Activated naive CD4-positive, alpha-beta T cell treated with anti-CD3 and anti-CD28 coated beads, Interleukin-2, amount 10 ng/mL, durations not matched to agents 7 days and 5 days (primary cell): ENCODE results near the gene ZNF616.

ENCODE experiments used
- CTCF ChIA-PET: fragments of 350-600 bp; sonication (Branson Sonifier 250); formaldehyde crosslinking; loops from one replicate; lab custom pipeline; 2021; ENCODE audit warnings: antibody characterized with exemption; lab: Charles Lee
- DNase-seq: peaks from one replicate; pipeline ENCODE4 v3.0.0-alpha.2; 2020
- H3K27ac Mint-ChIP-seq: one replicate; pipeline ENCODE4 v1.8.0; 2021; ENCODE audit warnings: mild to moderate bottlenecking, moderate library complexity, mixed read lengths
- H3K27me3 Mint-ChIP-seq: one replicate; pipeline ENCODE4 v1.8.0; 2021; ENCODE audit warnings: mild to moderate bottlenecking, mixed read lengths
- H3K36me3 Mint-ChIP-seq: one replicate; pipeline ENCODE4 v1.8.0; 2021; ENCODE audit warnings: mixed read lengths
- H3K4me1 Mint-ChIP-seq: one replicate; pipeline ENCODE4 v1.8.0; 2021; ENCODE audit warnings: mixed read lengths
- H3K4me3 Mint-ChIP-seq: one replicate; pipeline ENCODE4 v1.8.0; 2021; ENCODE audit warnings: mild to moderate bottlenecking, moderate library complexity, mixed read lengths
- H3K9me3 Mint-ChIP-seq: one replicate; pipeline ENCODE4 v1.8.0; 2021; ENCODE audit warnings: mixed read lengths

Gene ZNF616

DNA sequence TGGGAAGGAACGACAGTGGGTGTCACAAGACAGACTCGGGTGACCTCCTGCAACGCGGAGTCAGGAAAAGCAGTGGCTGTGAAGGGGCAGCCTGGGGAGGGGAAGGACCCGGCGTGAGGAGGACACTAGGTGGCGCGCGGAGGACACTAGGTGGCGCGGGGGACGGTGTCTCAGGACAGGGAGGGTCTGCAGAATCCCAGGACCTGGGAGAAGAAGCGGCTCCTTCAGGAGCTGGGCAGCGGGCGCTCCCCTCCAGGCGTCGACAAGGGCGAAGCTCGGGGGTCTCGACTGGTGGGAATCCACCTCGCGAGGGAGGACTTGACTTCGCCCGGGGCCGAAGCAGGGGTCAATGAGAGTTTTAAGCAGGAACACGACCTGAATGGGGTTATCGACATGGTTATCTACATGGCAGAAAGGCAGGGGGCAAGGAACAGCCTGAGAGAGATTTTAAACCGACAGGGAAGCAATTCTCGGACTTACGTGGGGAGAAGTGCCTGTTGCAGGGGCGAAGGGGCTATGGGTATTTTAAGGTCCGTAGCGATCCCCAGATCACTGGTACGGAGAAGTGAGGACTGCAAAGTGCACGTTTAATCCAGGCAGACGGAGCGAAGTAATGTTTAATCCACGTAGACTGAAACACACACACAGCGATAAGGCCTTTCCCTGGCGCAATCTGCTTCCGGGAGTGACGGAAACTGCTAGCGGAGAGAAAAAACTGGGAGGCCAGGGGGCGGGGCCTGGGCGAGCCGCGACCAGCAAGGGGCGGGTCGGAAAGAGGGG is at the start of gene ZNF616:
ZNF616 (minus strand) TSS at position 687 of the 780 bp plus-strand sequence. CDS start 9,426 bp downstream, outside the sequence.
- peak; percentile 98 for DNase-seq
- peaks cover 56% of the 10 kb centered on the region for H3K36me3 Mint-ChIP-seq
- H3K27ac Mint-ChIP-seq, result peak within 1 kb of the TSS; percentile 89
- H3K4me3 Mint-ChIP-seq, result peak within 1 kb of the TSS; percentile 91
- H3K4me1 Mint-ChIP-seq, result peaks cover 29% of the 10 kb centered on the region
- H3K27me3 Mint-ChIP-seq, result no peaks in the 10 kb centered on the region
- H3K9me3 Mint-ChIP-seq, result peaks cover 47% of the 10 kb centered on the region
- CTCF ChIA-PET, result interaction anchor here (1.1 to 2.3 kb wide), 3 partner anchors 50 to 98 kb away, joined by 3 to 16 read pairs (median 3); partner anchors contain the start of gene PPP2R1A

GRCh38 chr19:52188822-52189734 is 49.3 kb upstream of the ZNF616 start:
- H3K4me3 Mint-ChIP-seq, result peak overlapping the region; percentile 92
- H3K27ac Mint-ChIP-seq, result peak overlapping the region; percentile 98
- no peak for DNase-seq
- H3K4me1 Mint-ChIP-seq, result peaks cover 30% of the 10 kb centered on the region
- H3K36me3 Mint-ChIP-seq, result peaks cover 21% of the 10 kb centered on the region
- H3K9me3 Mint-ChIP-seq, result peaks cover 1% of the 10 kb centered on the region
- CTCF ChIA-PET, result interaction anchor here (1.1 to 1.3 kb wide), 4 partner anchors 10 to 49 kb away, joined by 3 read pairs; partner anchors contain the start of genes ZNF616 and ZNF836
- no peaks in the 10 kb centered on the region for H3K27me3 Mint-ChIP-seq

- H3K9me3 Mint-ChIP-seq, result no peaks in the 10 kb centered on the region
Observed at GRCh38 chr19:52187407-52187806, 47.7 kb upstream of the ZNF616 start.

GRCh38 chr19:52176574-52176973 is 36.8 kb upstream of the ZNF616 start:
- H3K9me3 Mint-ChIP-seq, result peaks cover 26% of the 10 kb centered on the region
- H3K4me3 Mint-ChIP-seq, result no peak overlapping the region
- peaks cover 10% of the 10 kb centered on the region for H3K4me1 Mint-ChIP-seq
- H3K36me3 Mint-ChIP-seq, result peaks cover 4% of the 10 kb centered on the region
- CTCF ChIA-PET, result no interaction called here
- no peak for DNase-seq
- no peaks in the 10 kb centered on the region for H3K27me3 Mint-ChIP-seq
- H3K27ac Mint-ChIP-seq, result no peak overlapping the region

More at GRCh38 chr19:52187407-52187806, 47.7 kb upstream of the ZNF616 start:
- DNase-seq, result no peak
- CTCF ChIA-PET, result no interaction called here
- Mint-ChIP-seq H3K4me3 (no peak overlapping the region), H3K27me3 (no peaks in the 10 kb centered on the region), H3K27ac (no peak overlapping the region), H3K4me1 (peaks cover 21% of the 10 kb centered on the region), H3K36me3 (peaks cover 9% of the 10 kb centered on the region)

DNA sequence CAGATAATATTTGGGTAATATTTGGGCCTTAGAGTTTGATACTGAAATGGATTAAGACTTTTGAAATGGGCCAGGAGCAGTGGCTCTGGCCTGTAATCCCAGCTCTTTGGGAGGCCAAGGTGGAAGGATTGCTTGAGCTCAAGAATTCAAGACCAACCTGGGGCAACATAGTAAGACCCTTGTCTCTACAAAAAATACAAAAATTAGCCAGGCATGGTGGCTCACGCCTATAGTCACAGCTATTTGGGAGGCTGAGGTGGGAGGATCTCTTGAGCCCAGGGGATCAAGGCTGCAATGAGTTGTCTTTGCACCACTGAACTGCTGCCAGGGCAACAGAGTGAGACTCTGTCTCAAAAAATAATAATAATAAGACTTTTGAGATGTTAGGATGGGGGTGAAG is 32.6 kb upstream of the ZNF616 start:
- peaks cover 37% of the 10 kb centered on the region for H3K36me3 Mint-ChIP-seq
- peaks cover 37% of the 10 kb centered on the region for H3K9me3 Mint-ChIP-seq
- peak overlapping the region; percentile 81 for H3K4me3 Mint-ChIP-seq
- DNase-seq, result no peak
- no peaks in the 10 kb centered on the region for H3K27me3 Mint-ChIP-seq
- peak overlapping the region; percentile 92 for H3K27ac Mint-ChIP-seq
- H3K4me1 Mint-ChIP-seq, result peaks cover 36% of the 10 kb centered on the region
- CTCF ChIA-PET, result interaction anchor here (0.8 kb wide), 1 partner anchor 17 kb away, joined by 3 read pairs; no protein-coding TSS in a partner anchor

DNA sequence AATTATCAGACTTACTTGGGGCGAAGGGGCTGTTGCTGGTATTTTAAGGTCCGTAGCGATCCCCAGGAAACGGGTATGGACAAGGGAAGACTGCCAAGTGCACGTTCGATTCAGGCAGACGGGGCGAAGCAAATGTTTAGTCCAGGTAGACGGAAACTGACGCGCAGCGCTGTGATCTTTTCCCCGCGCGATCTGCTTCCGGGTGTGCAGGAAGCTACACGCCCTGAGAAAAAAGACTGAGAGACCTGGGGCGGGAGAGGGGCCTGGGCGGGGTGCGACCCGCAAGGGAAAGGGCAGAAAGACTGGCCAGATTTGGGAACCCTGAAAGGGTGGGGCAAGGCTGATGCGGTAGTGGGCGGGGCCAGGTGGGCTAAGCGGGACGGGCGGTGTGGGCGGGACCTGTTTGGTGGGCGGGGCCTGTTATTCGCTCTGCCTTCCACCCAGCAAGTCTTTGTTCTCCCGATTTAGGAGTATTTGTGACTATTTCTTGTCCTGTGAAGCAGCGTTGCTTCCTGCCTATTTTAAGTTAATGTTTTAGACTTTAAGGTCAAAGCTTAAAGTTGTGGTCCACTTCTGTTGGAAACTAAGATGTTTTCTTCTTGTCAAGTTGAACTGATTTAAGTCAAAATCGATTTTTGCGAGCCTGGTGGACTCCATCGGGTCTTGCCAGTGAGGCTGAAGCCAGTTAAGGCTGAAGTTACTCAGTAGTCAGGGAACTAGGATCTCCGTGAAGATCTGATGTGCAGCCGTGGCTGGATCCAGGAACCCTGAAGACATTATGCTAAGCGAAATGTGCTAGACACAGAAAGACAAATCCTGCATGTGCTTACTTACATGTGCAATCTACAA is 31.8 kb upstream of the ZNF616 start, which contains the start of gene ZNF836:
ZNF836 (minus strand) TSS at position 301 of the 849 bp plus-strand sequence. CDS start 3,549 bp downstream, outside the sequence.
- Mint-ChIP-seq H3K4me1 (peaks cover 36% of the 10 kb centered on the region), H3K4me3 (peak within 1 kb of the TSS; percentile 81), H3K27ac (peak within 1 kb of the TSS; percentile 92), H3K9me3 (peaks cover 32% of the 10 kb centered on the region), H3K36me3 (peaks cover 43% of the 10 kb centered on the region), H3K27me3 (no peaks in the 10 kb centered on the region)
- CTCF ChIA-PET, result interaction anchor here (0.7 kb wide), 1 partner anchor 18 kb away, joined by 3 read pairs; the partner anchor contains the start of gene PPP2R1A
- peak; percentile 96 for DNase-seq

GRCh38 chr19:52170863-52171320 is 31.2 kb upstream of the ZNF616 start:
- Mint-ChIP-seq H3K36me3 (peaks cover 45% of the 10 kb centered on the region), H3K4me1 (peaks cover 36% of the 10 kb centered on the region), H3K27me3 (no peaks in the 10 kb centered on the region), H3K4me3 (peak overlapping the region; percentile 81), H3K27ac (peak overlapping the region; percentile 92), H3K9me3 (peaks cover 28% of the 10 kb centered on the region)
- DNase-seq, result peak; percentile 24
- CTCF ChIA-PET, result no interaction called here

GRCh38 chr19:52170304-52170703 is 30.6 kb upstream of the ZNF616 start:
- DNase-seq, result peak; percentile 40
- peak overlapping the region; percentile 92 for H3K27ac Mint-ChIP-seq
- H3K36me3 Mint-ChIP-seq, result peaks cover 50% of the 10 kb centered on the region
- H3K9me3 Mint-ChIP-seq, result peaks cover 32% of the 10 kb centered on the region
- peaks cover 36% of the 10 kb centered on the region for H3K4me1 Mint-ChIP-seq
- CTCF ChIA-PET, result no interaction called here
- no peaks in the 10 kb centered on the region for H3K27me3 Mint-ChIP-seq
- peak overlapping the region; percentile 81 for H3K4me3 Mint-ChIP-seq

DNA sequence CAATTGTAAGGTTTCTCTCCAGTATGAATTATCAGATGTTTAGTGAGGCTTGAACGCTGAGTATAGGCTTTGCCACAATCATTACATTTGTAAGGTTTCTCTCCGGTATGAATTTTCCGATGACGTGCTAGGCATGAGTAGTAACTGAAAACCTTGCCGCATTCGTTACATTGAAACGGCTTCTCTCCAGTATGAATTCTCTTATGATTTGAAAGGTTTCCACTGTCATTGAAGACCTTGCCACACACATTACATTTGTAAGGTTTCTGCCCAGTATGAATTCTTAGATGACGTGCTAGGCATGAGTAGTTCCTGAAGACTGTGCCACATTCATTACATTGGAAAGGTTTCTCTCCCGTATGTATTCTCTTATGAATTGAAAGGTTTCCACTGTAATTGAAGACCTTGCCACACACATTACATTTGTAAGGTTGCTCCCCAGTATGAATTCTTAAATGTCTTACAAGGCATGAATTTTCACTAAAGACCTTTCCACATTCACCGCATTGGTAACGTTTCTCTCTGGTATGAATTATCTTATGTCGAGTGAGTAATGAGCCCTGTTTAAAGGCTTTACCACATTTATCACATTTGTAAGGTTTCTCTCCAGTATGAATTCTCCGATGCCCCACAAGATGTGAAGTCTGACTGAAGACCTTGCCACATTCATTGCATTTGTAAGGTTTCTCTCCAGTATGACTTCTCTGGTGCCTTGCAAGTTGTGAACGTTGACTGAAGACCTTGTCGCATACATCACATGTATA is 16.0 kb upstream of the ZNF616 start:
- no peaks in the 10 kb centered on the region for H3K4me1 Mint-ChIP-seq
- H3K27me3 Mint-ChIP-seq, result no peaks in the 10 kb centered on the region
- CTCF ChIA-PET, result no interaction called here
- no peak overlapping the region for H3K27ac Mint-ChIP-seq
- DNase-seq, result no peak
- H3K9me3 Mint-ChIP-seq, result peaks cover 71% of the 10 kb centered on the region
- H3K4me3 Mint-ChIP-seq, result no peak overlapping the region
- H3K36me3 Mint-ChIP-seq, result peaks cover 66% of the 10 kb centered on the region

GRCh38 chr19:52148256-52148655 is 8.5 kb upstream of the ZNF616 start:
- Mint-ChIP-seq H3K27me3 (no peaks in the 10 kb centered on the region), H3K27ac (no peak overlapping the region), H3K4me1 (no peaks in the 10 kb centered on the region), H3K9me3 (peaks cover 54% of the 10 kb centered on the region), H3K36me3 (peaks cover 11% of the 10 kb centered on the region), H3K4me3 (no peak overlapping the region)
- CTCF ChIA-PET, result interaction anchor here (0.7 kb wide), 1 partner anchor 10 kb away, joined by 3 read pairs; no protein-coding TSS in a partner anchor
- no peak for DNase-seq

- H3K4me1 Mint-ChIP-seq, result peaks cover 29% of the 10 kb centered on the region
- no peak for DNase-seq
Observed at GRCh38 chr19:52142001-52142595, 2.4 kb upstream of the ZNF616 start.

DNA sequence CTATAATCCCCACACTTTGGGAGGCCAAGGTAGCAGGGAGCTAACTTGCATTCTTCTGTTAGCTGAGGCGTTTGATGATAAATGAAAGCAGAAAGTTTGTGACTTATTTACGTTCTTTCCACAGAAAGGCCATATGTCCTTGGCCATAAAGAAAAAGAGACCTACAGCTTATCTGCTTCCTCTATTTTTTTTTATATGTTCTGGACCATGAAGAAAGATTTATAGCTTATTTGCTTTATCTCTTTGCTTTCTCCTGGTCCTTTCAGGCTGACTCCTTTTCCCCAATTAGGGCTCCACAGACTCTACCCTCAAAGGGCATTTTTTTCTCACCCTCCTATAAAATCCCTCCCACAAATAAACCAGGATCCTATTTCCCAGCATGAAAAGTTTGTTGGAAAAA is 1.5 kb upstream of the ZNF616 start:
- no peak for DNase-seq
- CTCF ChIA-PET, result no interaction called here
- Mint-ChIP-seq H3K9me3 (peaks cover 41% of the 10 kb centered on the region), H3K4me1 (peaks cover 29% of the 10 kb centered on the region), H3K4me3 (no peak overlapping the region), H3K36me3 (peaks cover 41% of the 10 kb centered on the region), H3K27me3 (no peaks in the 10 kb centered on the region), H3K27ac (no peak overlapping the region)

More at GRCh38 chr19:52142001-52142595, 2.4 kb upstream of the ZNF616 start:
- Mint-ChIP-seq H3K36me3 (peaks cover 35% of the 10 kb centered on the region), H3K4me3 (no peak overlapping the region), H3K27me3 (no peaks in the 10 kb centered on the region), H3K9me3 (peaks cover 42% of the 10 kb centered on the region), H3K27ac (no peak overlapping the region)
- CTCF ChIA-PET, result no interaction called here
